Measurements from ENCODE around the gene ORC1. TPM values are rescaled to one million over a fixed set of nuclear protein-coding genes. Genes with fewer than 3 reads are reported as not detected.

The ORC1 gene
- polyA plus RNA-seq, 1 donor (not counting 4 experiments of a cell fraction or from before 2014, with no cell fraction given) = 5.8 TPM

GRCh38 chr1:52366517-52366827 is 37.8 kb downstream of the ORC1 start:
- FAIRE-seq = no peak
- peaks cover 20% of the 10 kb centered on the region for H3K79me2 ChIP-seq (ENCODE audit: control insufficient read depth, insufficient read depth, low read length)
- H3K27me3 ChIP-seq (ENCODE audit: control insufficient read depth, extremely low read depth, insufficient read depth, low read length) = no peaks in the 10 kb centered on the region
- no peaks in the 10 kb centered on the region for H4K20me1 ChIP-seq (ENCODE audit: control insufficient read depth, extremely low read depth, insufficient read depth, low read length)
- H3K9me1 ChIP-seq (ENCODE audit: control insufficient read depth, extremely low read depth, insufficient read depth, low read length) = peaks cover 2% of the 10 kb centered on the region
- peaks cover 29% of the 10 kb centered on the region for H3K4me1 ChIP-seq (ENCODE audit: control insufficient read depth, extremely low read depth, insufficient read depth, low read length)
- peaks cover 11 to 12% of the 10 kb centered on the region in 2 experiments for H3K36me3 ChIP-seq (ENCODE audit: control insufficient read depth in 2 of 2, extremely low read depth in 1 of 2, insufficient read depth in 2 of 2, low read length in 2 of 2)
- peak overlapping the region; percentile 17 to 57 (median 41) for H3K4me3 ChIP-seq (ENCODE audit: control insufficient read depth in 2 of 3, extremely low read depth in 1 of 3, insufficient read depth in 2 of 3, low read depth in 1 of 3, low read length in 3 of 3)
- peak overlapping the region; percentile 10 for H3K27ac ChIP-seq (ENCODE audit: control insufficient read depth, insufficient read depth, low read length)
- no peaks in the 10 kb centered on the region for H3K9me3 ChIP-seq (ENCODE audit: control insufficient read depth, low read depth, low read length)
- dilution Hi-C loops (cut with MboI; ENCODE audit: extremely low pct_ligation_motif_present, low sequenced_read_pairs) = no loop called here
- peak overlapping the region; percentile 13 for H3K9ac ChIP-seq (ENCODE audit: control insufficient read depth, extremely low read depth, insufficient read depth, low read length)
- no peak for TF ChIP-seq EZH2 (IDR thresholded peaks at IDR 0.05; ENCODE audit: low read length)
- no peak for TF ChIP-seq CTCF (optimal IDR thresholded peaks at IDR 0.05 in 1 of 3, IDR thresholded peaks at IDR 0.05 in 1 of 3, conservative IDR thresholded peaks at IDR 0.05 in 1 of 3; ENCODE audit: extremely low read depth in 1 of 3, insufficient read depth in 2 of 3, low read length in 3 of 3)
- peak overlapping the region; percentile 74 for H3K4me2 ChIP-seq (ENCODE audit: control insufficient read depth, extremely low read depth, insufficient read depth, low read depth, low read length)
- no peak for DNase-seq (ENCODE audit: low read depth, low spot score)
- H2AFZ ChIP-seq (ENCODE audit: control insufficient read depth, low read length) = peak overlapping the region; percentile 49

GRCh38 chr1:52365746-52366516 is 38.3 kb downstream of the ORC1 start, which contains the start of gene CC2D1B:
Gene CC2D1B, minus strand, starts transcription at chr1:52366205. Its CDS starts 1,585 bp downstream, at chr1:52364620.
- Histone ChIP-seq H3K9ac (ENCODE audit: control insufficient read depth, extremely low read depth, insufficient read depth, low read length) (peak within 1 kb of the TSS; percentile 95), H3K4me1 (ENCODE audit: control insufficient read depth, extremely low read depth, insufficient read depth, low read length) (peaks cover 29% of the 10 kb centered on the region), H4K20me1 (ENCODE audit: control insufficient read depth, extremely low read depth, insufficient read depth, low read length) (no peaks in the 10 kb centered on the region), H3K79me2 (ENCODE audit: control insufficient read depth, insufficient read depth, low read length) (peaks cover 20% of the 10 kb centered on the region), H3K9me3 (ENCODE audit: control insufficient read depth, low read depth, low read length) (no peaks in the 10 kb centered on the region), H2AFZ (ENCODE audit: control insufficient read depth, low read length) (peak within 1 kb of the TSS; percentile 80), H3K9me1 (ENCODE audit: control insufficient read depth, extremely low read depth, insufficient read depth, low read length) (peaks cover 2% of the 10 kb centered on the region), H3K27me3 (ENCODE audit: control insufficient read depth, extremely low read depth, insufficient read depth, low read length) (no peaks in the 10 kb centered on the region), H3K36me3 (ENCODE audit: control insufficient read depth in 2 of 2, extremely low read depth in 1 of 2, insufficient read depth in 2 of 2, low read length in 2 of 2) (peaks cover 11 to 13% of the 10 kb centered on the region in 2 experiments), H3K4me2 (ENCODE audit: control insufficient read depth, extremely low read depth, insufficient read depth, low read depth, low read length) (peak within 1 kb of the TSS; percentile 93), H3K4me3 (ENCODE audit: control insufficient read depth in 2 of 3, extremely low read depth in 1 of 3, insufficient read depth in 2 of 3, low read depth in 1 of 3, low read length in 3 of 3) (peak within 1 kb of the TSS; percentile 78 to 96 (median 96)), H3K27ac (ENCODE audit: control insufficient read depth, insufficient read depth, low read length) (peak within 1 kb of the TSS; percentile 95)
- peak; percentile 95 for DNase-seq (ENCODE audit: low read depth, low spot score)
- TF ChIP-seq EZH2 (IDR thresholded peaks at IDR 0.05; ENCODE audit: low read length) = no peak
- peak in 1 of 3 experiments; percentile 9 for TF ChIP-seq CTCF (optimal IDR thresholded peaks at IDR 0.05 in 1 of 3, IDR thresholded peaks at IDR 0.05 in 1 of 3, conservative IDR thresholded peaks at IDR 0.05 in 1 of 3; ENCODE audit: extremely low read depth in 1 of 3, insufficient read depth in 2 of 3, low read length in 3 of 3)
- FAIRE-seq = no peak
- dilution Hi-C loops (cut with MboI; ENCODE audit: extremely low pct_ligation_motif_present, low sequenced_read_pairs) = no loop called here

All from keratinocyte (primary cell).